Measurements from ENCODE around the gene PM20D2.

DNA sequence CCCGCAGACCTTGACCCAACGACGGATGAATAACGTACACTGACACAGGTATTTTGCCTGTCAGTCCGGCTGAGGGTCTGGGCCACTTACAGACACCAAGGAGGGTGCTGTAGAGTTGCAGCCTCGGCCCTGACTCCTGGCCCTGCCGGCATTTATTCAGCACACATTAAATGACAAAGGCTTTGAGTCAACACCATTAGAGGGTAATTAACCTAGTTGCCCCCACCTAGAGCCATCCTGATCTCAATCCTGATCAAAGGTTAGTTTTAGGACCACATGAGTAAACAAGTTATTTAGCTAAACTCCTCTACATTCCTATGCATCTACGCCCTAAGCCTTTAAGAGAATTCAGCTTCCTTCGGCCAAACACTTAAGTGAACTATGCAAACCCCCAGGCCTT is 11.9 kb upstream of the PM20D2 start:
- no peak for TF ChIP-seq POLR2A (IDR thresholded peaks at IDR 0.05)
- TF ChIP-seq, protein P1, sequence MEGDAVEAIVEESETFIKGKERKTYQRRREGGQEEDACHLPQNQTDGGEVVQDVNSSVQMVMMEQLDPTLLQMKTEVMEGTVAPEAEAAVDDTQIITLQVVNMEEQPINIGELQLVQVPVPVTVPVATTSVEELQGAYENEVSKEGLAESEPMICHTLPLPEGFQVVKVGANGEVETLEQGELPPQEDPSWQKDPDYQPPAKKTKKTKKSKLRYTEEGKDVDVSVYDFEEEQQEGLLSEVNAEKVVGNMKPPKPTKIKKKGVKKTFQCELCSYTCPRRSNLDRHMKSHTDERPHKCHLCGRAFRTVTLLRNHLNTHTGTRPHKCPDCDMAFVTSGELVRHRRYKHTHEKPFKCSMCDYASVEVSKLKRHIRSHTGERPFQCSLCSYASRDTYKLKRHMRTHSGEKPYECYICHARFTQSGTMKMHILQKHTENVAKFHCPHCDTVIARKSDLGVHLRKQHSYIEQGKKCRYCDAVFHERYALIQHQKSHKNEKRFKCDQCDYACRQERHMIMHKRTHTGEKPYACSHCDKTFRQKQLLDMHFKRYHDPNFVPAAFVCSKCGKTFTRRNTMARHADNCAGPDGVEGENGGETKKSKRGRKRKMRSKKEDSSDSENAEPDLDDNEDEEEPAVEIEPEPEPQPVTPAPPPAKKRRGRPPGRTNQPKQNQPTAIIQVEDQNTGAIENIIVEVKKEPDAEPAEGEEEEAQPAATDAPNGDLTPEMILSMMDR (IDR thresholded peaks at IDR 0.05), result no peak
